ENCODE results near the gene ICAM4. TPM values are rescaled to one million over a fixed set of nuclear protein-coding genes. Genes with fewer than 3 reads are reported as not detected.
"Not testable (repeated sequence)": the region's sequence is repeated elsewhere in the genome, so short reads cannot be mapped to it uniquely, and the experiment has no call there.

Gene ICAM4
- total RNA-seq, 1 donor: 0.27 TPM

DNA sequence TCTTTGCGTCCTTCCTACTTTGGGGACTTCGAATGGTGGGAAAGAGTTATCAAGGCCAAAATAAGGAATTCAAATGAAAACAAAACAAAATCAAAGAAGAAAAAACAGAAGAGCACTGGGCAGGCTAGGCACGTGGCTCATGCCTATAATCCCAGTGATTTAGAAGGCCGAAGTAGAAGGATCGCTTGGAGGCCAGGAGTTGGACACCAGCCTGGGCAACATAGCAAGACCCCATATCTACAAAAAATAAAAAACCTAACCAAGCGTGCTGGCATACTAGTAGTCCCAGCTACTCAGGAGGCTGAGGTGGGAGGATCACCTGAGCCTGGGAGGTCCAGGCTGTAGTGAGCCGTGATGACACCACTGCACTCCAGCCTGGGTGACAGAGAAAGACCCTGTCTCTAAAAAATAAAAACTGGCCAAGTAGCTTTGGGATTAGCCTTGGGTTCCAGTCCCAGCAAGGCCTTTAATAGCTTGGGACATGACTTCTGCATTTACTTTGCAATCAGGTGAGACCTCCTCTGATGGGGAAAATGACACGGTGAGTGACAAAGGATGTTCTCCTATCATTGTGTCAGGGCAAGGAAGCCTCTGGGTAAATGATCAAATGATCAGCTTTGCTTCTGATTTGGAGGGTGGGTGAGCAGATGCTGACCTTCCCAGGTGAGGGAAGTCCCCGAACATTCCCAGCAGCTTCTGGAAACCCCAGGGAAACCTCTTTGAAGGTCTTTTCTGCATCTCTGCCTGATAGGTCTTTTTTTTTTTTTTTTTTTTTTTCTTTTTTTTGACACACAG, 8.8 kb upstream of the ICAM4 start:
- no peak overlapping the region for H3K4me3 ChIP-seq (ENCODE audit: low read depth, low read length)
- TF ChIP-seq, protein P1, sequence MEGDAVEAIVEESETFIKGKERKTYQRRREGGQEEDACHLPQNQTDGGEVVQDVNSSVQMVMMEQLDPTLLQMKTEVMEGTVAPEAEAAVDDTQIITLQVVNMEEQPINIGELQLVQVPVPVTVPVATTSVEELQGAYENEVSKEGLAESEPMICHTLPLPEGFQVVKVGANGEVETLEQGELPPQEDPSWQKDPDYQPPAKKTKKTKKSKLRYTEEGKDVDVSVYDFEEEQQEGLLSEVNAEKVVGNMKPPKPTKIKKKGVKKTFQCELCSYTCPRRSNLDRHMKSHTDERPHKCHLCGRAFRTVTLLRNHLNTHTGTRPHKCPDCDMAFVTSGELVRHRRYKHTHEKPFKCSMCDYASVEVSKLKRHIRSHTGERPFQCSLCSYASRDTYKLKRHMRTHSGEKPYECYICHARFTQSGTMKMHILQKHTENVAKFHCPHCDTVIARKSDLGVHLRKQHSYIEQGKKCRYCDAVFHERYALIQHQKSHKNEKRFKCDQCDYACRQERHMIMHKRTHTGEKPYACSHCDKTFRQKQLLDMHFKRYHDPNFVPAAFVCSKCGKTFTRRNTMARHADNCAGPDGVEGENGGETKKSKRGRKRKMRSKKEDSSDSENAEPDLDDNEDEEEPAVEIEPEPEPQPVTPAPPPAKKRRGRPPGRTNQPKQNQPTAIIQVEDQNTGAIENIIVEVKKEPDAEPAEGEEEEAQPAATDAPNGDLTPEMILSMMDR (IDR thresholded peaks at IDR 0.05; ENCODE audit: insufficient read depth, low read length): no peak
- no peak for DNase-seq (ENCODE audit: low read depth)

DNA sequence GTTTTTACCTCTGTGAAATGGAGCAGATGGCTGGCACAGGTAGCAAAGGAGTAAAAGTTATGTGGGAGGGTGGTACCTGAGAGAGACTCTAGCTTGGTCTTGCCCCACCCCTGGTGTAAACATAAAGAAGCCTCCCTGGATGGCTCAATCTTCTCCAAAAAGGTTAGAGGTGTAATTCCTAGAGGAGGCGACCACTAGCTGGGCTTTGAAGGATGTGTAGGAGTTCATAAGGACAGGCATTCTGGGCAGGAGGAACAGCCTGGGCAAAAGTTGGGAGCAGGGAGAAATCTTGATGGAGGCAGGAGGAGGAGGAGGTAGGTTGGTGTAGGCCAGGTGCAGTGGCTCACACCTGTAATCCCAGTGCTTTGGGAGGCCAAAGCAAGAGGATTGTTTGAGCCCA, 7.8 kb upstream of the ICAM4 start:
- TF ChIP-seq, protein P1 (IDR thresholded peaks at IDR 0.05; ENCODE audit: insufficient read depth, low read length): no peak
- DNase-seq (ENCODE audit: low read depth): no peak
- no peak overlapping the region for H3K4me3 ChIP-seq (ENCODE audit: low read depth, low read length)

DNA sequence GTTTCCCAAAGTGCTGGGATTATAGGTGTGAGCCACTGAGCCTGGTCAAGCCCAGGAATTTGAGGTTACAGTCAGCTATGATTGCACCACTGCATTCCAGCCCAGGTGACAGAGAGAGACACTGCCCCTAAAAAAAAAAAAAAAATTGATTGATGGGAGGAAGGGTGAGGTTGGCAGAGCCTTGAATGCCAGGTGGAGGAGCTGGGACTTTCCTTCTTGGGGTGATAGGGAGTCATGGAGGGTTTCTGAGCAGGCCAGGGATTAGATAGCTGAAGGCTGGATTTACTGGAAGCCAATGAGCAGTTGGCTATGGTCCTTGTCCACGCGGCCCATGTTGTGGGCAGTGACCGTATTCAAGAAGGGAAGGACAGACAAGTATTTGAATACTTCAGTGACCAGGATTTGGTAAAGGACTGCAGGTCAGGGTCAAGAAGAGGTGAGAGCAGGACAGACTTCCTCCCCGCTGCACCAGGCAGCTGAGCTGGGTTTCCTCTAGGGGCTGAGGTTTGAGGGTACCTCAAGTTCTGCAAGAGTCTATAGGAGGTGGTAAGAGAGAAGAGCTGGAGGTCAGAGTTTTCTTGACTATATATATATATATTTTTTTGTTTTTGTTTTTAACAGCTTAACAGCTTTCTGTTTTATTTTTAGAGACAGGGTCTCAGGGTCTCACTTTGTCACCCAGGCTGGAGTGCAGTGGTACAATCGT, 6.9 kb upstream of the ICAM4 start:
- H3K4me3 ChIP-seq (ENCODE audit: low read depth, low read length): no peak overlapping the region
- TF ChIP-seq, protein P1 (IDR thresholded peaks at IDR 0.05; ENCODE audit: insufficient read depth, low read length): no peak
- DNase-seq (ENCODE audit: low read depth): no peak

DNA sequence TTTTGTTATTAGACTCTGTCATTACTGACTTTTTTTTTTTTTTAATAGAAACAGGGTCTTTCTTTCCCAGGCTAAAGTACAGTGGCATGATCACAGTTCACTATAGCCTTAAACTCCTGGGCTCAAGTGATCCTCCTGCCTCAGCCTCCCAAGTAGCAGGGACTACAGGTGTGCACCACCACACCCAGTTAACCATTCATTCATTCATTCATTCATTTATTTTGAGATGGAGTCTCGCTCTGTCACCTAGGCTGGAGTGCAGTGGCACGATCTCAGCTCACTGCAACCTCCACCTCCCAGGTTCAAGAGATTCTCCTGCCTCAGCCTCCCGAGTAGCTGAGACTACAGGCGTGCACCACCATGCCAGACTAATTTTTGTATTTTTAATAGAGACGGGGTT, 4.7 kb upstream of the ICAM4 start:
- not testable (repeated sequence) for H3K4me3 ChIP-seq (ENCODE audit: low read depth, low read length); DNase-seq (ENCODE audit: low read depth)

DNA sequence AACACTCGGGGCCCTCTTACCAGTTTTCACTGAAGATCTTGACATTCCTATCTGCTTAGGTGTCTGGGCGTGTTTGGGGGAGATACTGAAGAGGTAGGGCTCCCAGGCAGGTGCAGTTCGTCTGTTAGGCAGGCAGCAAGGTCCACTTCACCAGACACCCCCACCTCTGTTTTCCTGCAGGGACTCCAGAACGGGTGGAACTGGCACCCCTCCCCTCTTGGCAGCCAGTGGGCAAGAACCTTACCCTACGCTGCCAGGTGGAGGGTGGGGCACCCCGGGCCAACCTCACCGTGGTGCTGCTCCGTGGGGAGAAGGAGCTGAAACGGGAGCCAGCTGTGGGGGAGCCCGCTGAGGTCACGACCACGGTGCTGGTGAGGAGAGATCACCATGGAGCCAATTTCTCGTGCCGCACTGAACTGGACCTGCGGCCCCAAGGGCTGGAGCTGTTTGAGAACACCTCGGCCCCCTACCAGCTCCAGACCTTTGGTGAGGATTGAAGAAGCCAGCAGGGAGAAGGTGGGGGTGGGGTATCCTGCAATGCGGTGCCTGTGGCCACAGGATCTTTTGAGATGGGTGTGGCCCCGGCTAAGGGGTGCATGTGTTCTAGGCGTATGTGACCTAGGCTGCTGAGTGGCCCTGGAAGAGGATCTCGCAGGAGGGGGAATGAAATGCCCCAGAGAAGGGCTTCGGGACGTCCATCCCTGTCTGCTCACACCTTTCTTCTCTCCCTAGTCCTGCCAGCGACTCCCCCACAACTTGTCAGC, 3.3 kb upstream of the ICAM4 start:
- DNase-seq (ENCODE audit: low read depth): no peak
- TF ChIP-seq, protein P1 (IDR thresholded peaks at IDR 0.05; ENCODE audit: insufficient read depth, low read length): no peak
- no peak overlapping the region for H3K4me3 ChIP-seq (ENCODE audit: low read depth, low read length)

DNA sequence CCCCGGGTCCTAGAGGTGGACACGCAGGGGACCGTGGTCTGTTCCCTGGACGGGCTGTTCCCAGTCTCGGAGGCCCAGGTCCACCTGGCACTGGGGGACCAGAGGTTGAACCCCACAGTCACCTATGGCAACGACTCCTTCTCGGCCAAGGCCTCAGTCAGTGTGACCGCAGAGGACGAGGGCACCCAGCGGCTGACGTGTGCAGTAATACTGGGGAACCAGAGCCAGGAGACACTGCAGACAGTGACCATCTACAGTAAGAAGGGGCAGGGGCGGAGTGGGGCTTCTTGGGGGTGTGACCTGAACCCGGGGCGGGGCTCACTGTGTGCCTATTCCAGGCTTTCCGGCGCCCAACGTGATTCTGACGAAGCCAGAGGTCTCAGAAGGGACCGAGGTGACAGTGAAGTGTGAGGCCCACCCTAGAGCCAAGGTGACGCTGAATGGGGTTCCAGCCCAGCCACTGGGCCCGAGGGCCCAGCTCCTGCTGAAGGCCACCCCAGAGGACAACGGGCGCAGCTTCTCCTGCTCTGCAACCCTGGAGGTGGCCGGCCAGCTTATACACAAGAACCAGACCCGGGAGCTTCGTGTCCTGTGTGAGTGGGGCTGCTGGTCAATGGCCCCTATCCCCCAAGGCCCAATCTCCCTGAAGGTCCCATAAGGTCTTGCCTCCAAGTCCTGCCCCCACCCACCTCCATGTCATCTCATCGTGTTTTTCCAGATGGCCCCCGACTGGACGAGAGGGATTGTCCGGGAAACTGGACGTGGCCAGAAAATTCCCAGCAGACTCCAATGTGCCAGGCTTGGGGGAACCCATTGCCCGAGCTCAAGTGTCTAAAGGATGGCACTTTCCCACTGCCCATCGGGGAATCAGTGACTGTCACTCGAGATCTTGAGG, 2.4 kb upstream of the ICAM4 start:
- TF ChIP-seq, protein P1 (IDR thresholded peaks at IDR 0.05; ENCODE audit: insufficient read depth, low read length): no peak
- H3K4me3 ChIP-seq (ENCODE audit: low read depth, low read length): no peak overlapping the region
- no peak for DNase-seq (ENCODE audit: low read depth)

Data from fibroblast of the aortic adventitia (primary cell).